IPS-NIHi11 (cell line): Measurements from ENCODE around the gene CD1C.
"Not testable (repeated sequence)": the region's sequence is repeated elsewhere in the genome, so short reads cannot be mapped to it uniquely, and the experiment has no call there.

ENCODE experiments used
- DNase-seq: peaks from one replicate; pipeline ENCODE4 v3.0.0; 2012; ENCODE audit warnings: mixed read lengths, low spot score

CD1C gene

GRCh38 chr1:158329300-158329699 is 39.6 kb downstream of the CD1C start:
- DNase-seq: no peak

GRCh38 chr1:158329733-158330132 is 40.0 kb downstream of the CD1C start:
- peak; percentile 35 for DNase-seq

- DNase-seq: no peak
Observed at GRCh38 chr1:158330391-158331105, 40.8 kb downstream of the CD1C start.

GRCh38 chr1:158331106-158331425 is 41.3 kb downstream of the CD1C start:
- no peak for DNase-seq

- no peak for DNase-seq
Observed at GRCh38 chr1:158331481-158332150, 41.9 kb downstream of the CD1C start, which contains the start of gene CD1B. Gene CD1B, minus strand, starts transcription at chr1:158331531. Its CDS starts 108 bp downstream, at chr1:158331423.

GRCh38 chr1:158333405-158334155 is 43.9 kb downstream of the CD1C start:
- DNase-seq: no peak

GRCh38 chr1:158334526-158335212 is 44.9 kb downstream of the CD1C start:
- DNase-seq: no peak

- no peak for DNase-seq
Observed at GRCh38 chr1:158335213-158335532, 45.5 kb downstream of the CD1C start.

GRCh38 chr1:158336413-158336812 is 46.7 kb downstream of the CD1C start:
- DNase-seq: not testable (repeated sequence)
